PC-9 (cell line): ENCODE measurements around the gene PHF21B. TPM values are rescaled to one million over a fixed set of nuclear protein-coding genes. Genes with fewer than 3 reads are reported as not detected.

Source experiments
- BruUV-seq: library from RNA; stranded (reverse); fragments of 400-500 nt; replicated peaks from 2 replicates; lab custom pipeline; 2021; lab: Mats Ljungman, UMichigan
- CTCF ChIA-PET: fragments of 300-600 bp; sonication (Branson Sonifier 250); formaldehyde crosslinking; loops from one replicate; lab custom pipeline; 2022; ENCODE audit warnings: antibody characterized with exemption; lab: Charles Lee
- POLR2A ChIA-PET: fragments of 300-600 bp; sonication (Branson Sonifier 250); formaldehyde crosslinking; loops from one replicate; lab custom pipeline; 2022; ENCODE audit warnings: antibody characterized with exemption; ENCODE audit not compliant: unreplicated experiment; lab: Charles Lee
- DNase-seq, 2 experiments: peaks; one replicate each; pipeline versions ENCODE4 v3.0.0 to v3.0.0-alpha.2; 2015 to 2022; ENCODE audit warnings: mixed read lengths in 1 of 2
- H2AFZ ChIP-seq: fragments of 200-600 bp; sonication (generic); 2 replicates; pipeline ENCODE4 v1.8.1; 2017; ENCODE audit warnings: antibody characterized with exemption
- H3F3A ChIP-seq: fragments of 200-600 bp; sonication (generic); 2 replicates; pipeline ENCODE4 v1.8.1; 2017; ENCODE audit warnings: antibody characterized with exemption, mild to moderate bottlenecking, low read depth; ENCODE audit not compliant: insufficient read depth
- H3K27ac ChIP-seq: fragments of 200-600 bp; sonication (generic); 2 replicates; pipeline ENCODE4 v1.6.1; 2016; ENCODE audit warnings: mixed run types
- H3K27me3 ChIP-seq: fragments of 200-600 bp; sonication (generic); 2 replicates; pipeline ENCODE4 v1.6.1; 2016; ENCODE audit warnings: low read depth, mixed run types; ENCODE audit not compliant: insufficient read depth
- H3K36me3 ChIP-seq: fragments of 200-600 bp; sonication (generic); 2 replicates; pipeline ENCODE4 v1.6.1; 2016; ENCODE audit warnings: low read depth, mixed run types
- H3K4me1 ChIP-seq: fragments of 200-600 bp; sonication (generic); replicated peaks from 2 replicates; pipeline ENCODE4 v1.6.1; 2016; ENCODE audit warnings: mixed run types; ENCODE audit not compliant: insufficient read depth
- H3K4me2 ChIP-seq: fragments of 200-600 bp; sonication (generic); 2 replicates; pipeline ENCODE4 v1.6.1; 2017; ENCODE audit warnings: mixed run types
- H3K4me3 ChIP-seq: fragments of 200-600 bp; sonication (generic); 2 replicates; pipeline ENCODE4 v1.6.1; 2016; ENCODE audit warnings: mixed run types
- H3K79me2 ChIP-seq: fragments of 200-600 bp; sonication (generic); 2 replicates; pipeline ENCODE4 v1.6.1; 2017; ENCODE audit warnings: low read depth, mixed run types
- H3K9me2 ChIP-seq: fragments of 200-600 bp; sonication (generic); 2 replicates; pipeline ENCODE4 v1.8.1; 2017; ENCODE audit warnings: mild to moderate bottlenecking; ENCODE audit not compliant: insufficient read depth
- H3K9me3 ChIP-seq: fragments of 200-600 bp; sonication (generic); 2 replicates; pipeline ENCODE4 v1.8.1; 2016; ENCODE audit warnings: low read depth; ENCODE audit not compliant: insufficient read depth
- H4K20me1 ChIP-seq: fragments of 200-600 bp; sonication (generic); 2 replicates; pipeline ENCODE4 v1.8.1; 2017; ENCODE audit not compliant: insufficient read depth
- EZH2 ChIP-seq: fragments of 200-600 bp; sonication (generic); IDR thresholded peaks from 2 replicates; pipeline ENCODE4 v1.8.0; 2017; ENCODE audit warnings: antibody characterized with exemption, low read depth
- intact Hi-C: fragments of 100-400 bp; cut with micrococcal nuclease; formaldehyde crosslinking; loops from one replicate; pipeline ENCODE4 v1.10.0; 2022; ENCODE audit not compliant: unreplicated experiment
- total RNA-seq: library from RNA; stranded (reverse); gene quantifications from 2 replicates; pipeline ENCODE4 v1.2.3, GENCODE V29; 2021
- TF ChIP-seq, protein P1 (sequence below): fragments of 200-600 bp; sonication (generic); conservative IDR thresholded peaks from 2 replicates; pipeline ENCODE4 v1.6.1; 2017; ENCODE audit warnings: mixed run types, antibody characterized with exemption, mild to moderate bottlenecking, moderate library complexity

Gene PHF21B
- total RNA-seq, 1 experiment from 2014 or later, result not detected

DNA sequence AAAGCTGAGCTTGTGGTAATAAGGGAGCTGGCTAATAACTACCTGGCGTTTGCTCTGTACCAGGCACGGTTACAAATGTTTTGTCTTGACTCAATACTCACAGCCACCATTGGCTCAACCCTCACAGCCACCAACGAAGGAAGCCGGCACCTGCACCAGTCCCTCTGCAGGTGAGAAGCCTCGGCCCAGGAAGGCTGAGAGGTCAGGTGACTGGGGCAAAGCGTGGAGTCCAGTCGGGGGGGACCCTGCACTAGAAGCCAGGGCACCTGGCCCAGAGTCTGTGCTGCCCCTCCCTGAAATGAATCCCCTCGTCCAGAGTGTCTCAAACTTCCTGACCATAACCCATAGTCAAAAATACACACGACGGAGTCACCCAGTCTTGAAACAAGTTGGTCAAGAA is 90.1 kb downstream of the PHF21B start:
- CTCF ChIA-PET, result no interaction called here
- no TSS peak for BruUV-seq

DNA sequence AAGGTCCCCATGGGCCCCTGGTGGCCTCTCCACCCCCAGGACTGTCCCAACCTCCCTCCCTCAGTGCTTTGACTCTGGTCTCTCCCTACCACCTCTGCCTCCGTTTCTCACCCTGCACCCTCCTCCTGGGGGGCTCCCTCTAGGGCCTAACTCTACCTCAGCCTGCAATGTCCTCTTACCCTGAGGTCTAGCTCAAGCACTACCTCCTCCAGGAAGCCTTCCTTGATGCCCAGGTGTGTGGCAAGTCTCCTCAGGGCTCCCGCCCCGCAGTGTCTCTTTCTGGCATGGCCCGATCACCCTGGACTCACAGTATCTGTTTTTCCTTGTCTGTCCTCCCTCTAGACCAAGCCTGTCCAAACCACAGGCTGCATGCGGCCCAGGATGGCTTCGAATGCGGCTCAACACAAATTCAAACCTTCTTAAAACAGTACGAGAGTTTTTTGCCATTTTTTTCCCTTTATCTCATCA is 90.8 kb downstream of the PHF21B start:
- Histone ChIP-seq H3K9me3 (no peaks in the 10 kb centered on the region), H3K4me1 (no peaks in the 10 kb centered on the region), H3K79me2 (no peaks in the 10 kb centered on the region), H3K9me2 (no peaks in the 10 kb centered on the region), H3K27ac (no peak overlapping the region), H3K4me3 (no peak overlapping the region), H4K20me1 (no peaks in the 10 kb centered on the region), H3F3A (no peaks in the 10 kb centered on the region), H3K36me3 (no peaks in the 10 kb centered on the region), H2AFZ (no peak overlapping the region), H3K27me3 (peaks cover 98% of the 10 kb centered on the region), H3K4me2 (no peak overlapping the region)
- DNase-seq, result no peak
- ChIA-PET CTCF (no interaction called here), POLR2A (no interaction called here)
- intact Hi-C loops, result no loop called here
- BruUV-seq, result no TSS peak
- TF ChIP-seq, protein P1, sequence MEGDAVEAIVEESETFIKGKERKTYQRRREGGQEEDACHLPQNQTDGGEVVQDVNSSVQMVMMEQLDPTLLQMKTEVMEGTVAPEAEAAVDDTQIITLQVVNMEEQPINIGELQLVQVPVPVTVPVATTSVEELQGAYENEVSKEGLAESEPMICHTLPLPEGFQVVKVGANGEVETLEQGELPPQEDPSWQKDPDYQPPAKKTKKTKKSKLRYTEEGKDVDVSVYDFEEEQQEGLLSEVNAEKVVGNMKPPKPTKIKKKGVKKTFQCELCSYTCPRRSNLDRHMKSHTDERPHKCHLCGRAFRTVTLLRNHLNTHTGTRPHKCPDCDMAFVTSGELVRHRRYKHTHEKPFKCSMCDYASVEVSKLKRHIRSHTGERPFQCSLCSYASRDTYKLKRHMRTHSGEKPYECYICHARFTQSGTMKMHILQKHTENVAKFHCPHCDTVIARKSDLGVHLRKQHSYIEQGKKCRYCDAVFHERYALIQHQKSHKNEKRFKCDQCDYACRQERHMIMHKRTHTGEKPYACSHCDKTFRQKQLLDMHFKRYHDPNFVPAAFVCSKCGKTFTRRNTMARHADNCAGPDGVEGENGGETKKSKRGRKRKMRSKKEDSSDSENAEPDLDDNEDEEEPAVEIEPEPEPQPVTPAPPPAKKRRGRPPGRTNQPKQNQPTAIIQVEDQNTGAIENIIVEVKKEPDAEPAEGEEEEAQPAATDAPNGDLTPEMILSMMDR, result no peak
- TF ChIP-seq EZH2, result no peak

More for the DNA sequence above, 90.1 kb downstream of the PHF21B start:
- POLR2A ChIA-PET, result no interaction called here
- Histone ChIP-seq H2AFZ (no peak overlapping the region), H3K4me1 (no peaks in the 10 kb centered on the region), H3F3A (no peaks in the 10 kb centered on the region), H3K4me3 (no peak overlapping the region), H3K4me2 (no peak overlapping the region), H3K9me3 (no peaks in the 10 kb centered on the region), H3K36me3 (no peaks in the 10 kb centered on the region), H3K79me2 (no peaks in the 10 kb centered on the region), H3K9me2 (no peaks in the 10 kb centered on the region), H4K20me1 (no peaks in the 10 kb centered on the region), H3K27ac (no peak overlapping the region), H3K27me3 (peaks cover 97% of the 10 kb centered on the region)
- intact Hi-C loops, result no loop called here
- no peak for DNase-seq
- no peak for TF ChIP-seq EZH2
- TF ChIP-seq, protein P1, result no peak

DNA sequence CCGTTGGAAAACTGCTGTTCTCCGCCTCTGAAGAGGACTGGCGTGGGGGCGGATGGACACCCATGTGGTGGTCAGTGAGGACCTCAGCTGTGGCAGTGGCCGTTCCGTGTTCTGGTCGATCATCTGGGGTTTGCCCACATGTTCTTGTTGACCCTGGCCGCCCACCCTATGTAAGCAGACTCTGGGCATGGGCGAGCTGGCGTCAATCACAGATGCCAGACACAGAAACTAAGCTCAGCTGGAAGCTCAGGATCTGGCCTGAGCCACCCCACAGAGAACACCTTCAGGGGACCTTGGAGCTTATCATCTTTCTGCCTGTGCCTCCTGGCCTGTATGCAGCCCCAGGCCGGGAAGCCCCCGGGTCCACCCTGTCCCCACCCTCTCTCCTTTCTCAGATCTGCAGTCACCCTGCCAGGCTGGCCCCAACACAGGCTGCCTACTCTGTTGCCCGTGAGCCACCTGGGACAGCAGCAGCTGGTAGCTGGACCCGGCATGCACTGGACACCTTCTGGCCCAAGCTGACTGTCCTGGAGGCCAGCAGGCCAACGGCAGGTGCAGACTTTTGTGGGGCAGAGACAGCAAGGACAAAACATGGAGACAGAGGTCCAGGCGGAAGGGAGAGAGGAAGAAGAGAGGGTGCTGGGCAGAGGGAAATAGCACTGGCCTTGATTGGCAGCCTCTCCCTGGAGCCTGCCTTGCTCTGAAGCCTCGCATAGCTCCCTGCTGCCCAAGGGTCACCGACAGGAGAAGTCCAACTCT is 91.5 kb downstream of the PHF21B start:
- no peaks in the 10 kb centered on the region for H3K36me3 ChIP-seq
- H3K9me2 ChIP-seq, result no peaks in the 10 kb centered on the region
- DNase-seq, result no peak
- H3K4me3 ChIP-seq, result no peak overlapping the region
- no peaks in the 10 kb centered on the region for H4K20me1 ChIP-seq
- no TSS peak for BruUV-seq
- intact Hi-C loops, result no loop called here
- TF ChIP-seq, protein P1, result no peak
- TF ChIP-seq EZH2, result no peak
- H3K79me2 ChIP-seq, result no peaks in the 10 kb centered on the region
- ChIA-PET CTCF (no interaction called here), POLR2A (no interaction called here)
- H3K4me1 ChIP-seq, result no peaks in the 10 kb centered on the region
- no peak overlapping the region for H3K27ac ChIP-seq
- no peaks in the 10 kb centered on the region for H3K9me3 ChIP-seq
- H3F3A ChIP-seq, result no peaks in the 10 kb centered on the region
- no peak overlapping the region for H3K4me2 ChIP-seq
- peaks cover 100% of the 10 kb centered on the region for H3K27me3 ChIP-seq
- no peak overlapping the region for H2AFZ ChIP-seq
